Breast epithelium (tissue), 3 donors: ENCODE data around the gene PNPLA8.

ENCODE experiments used
- CTCF ChIP-seq, 3 donors: fragments of 450-650 bp; IDR thresholded peaks; one replicate each; pipeline ENCODE4 v1.5.1; 2016 to 2017; ENCODE audit warnings: antibody characterized with exemption in 3 of 3, mild to moderate bottlenecking in 3 of 3, moderate library complexity in 3 of 3
- POLR2A ChIP-seq: fragments of 450-650 bp; IDR thresholded peaks from one replicate; pipeline ENCODE4 v1.6.1; 2016; ENCODE audit warnings: antibody characterized with exemption, mild to moderate bottlenecking, moderate library complexity

GRCh38 chr7:108460964-108461363, 65.0 kb downstream of the PNPLA8 start:
- TF ChIP-seq POLR2A (no peak), CTCF (IDR thresholded peaks at IDR 0.05) (no peak)
